ENCODE measurements around the gene KCNJ3.

DNA sequence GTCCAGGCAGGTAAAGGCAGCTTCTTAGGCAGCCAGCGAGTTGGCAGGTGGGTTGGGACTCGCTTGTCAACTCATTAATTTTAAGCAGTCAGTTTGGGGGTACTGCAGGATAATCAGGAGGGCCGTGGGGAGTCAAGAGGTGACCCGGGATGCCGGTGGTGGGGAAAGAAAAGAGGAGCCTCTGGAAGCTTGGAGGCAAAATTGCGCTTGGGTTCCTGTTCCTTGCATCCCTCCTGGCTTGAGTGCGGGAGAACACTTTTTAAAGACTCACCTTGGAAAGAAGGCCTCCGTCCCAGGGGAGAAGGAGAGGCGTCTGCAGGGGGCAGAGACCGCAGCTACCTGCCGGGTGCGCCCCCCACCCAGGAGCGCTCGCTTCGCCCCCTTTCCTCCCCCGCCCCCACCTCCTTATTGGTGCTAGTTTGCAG, at the start of gene KCNJ3:
- TF ChIP-seq, protein P1, sequence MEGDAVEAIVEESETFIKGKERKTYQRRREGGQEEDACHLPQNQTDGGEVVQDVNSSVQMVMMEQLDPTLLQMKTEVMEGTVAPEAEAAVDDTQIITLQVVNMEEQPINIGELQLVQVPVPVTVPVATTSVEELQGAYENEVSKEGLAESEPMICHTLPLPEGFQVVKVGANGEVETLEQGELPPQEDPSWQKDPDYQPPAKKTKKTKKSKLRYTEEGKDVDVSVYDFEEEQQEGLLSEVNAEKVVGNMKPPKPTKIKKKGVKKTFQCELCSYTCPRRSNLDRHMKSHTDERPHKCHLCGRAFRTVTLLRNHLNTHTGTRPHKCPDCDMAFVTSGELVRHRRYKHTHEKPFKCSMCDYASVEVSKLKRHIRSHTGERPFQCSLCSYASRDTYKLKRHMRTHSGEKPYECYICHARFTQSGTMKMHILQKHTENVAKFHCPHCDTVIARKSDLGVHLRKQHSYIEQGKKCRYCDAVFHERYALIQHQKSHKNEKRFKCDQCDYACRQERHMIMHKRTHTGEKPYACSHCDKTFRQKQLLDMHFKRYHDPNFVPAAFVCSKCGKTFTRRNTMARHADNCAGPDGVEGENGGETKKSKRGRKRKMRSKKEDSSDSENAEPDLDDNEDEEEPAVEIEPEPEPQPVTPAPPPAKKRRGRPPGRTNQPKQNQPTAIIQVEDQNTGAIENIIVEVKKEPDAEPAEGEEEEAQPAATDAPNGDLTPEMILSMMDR (IDR thresholded peaks at IDR 0.05): no peak
- TF ChIP-seq POLR2A (IDR thresholded peaks at IDR 0.05) (no peak), EP300 (IDR thresholded peaks at IDR 0.05; ENCODE audit: low read depth) (no peak)

All from transverse colon (tissue), 3 donors.